Measurements from ENCODE around the gene VCAN. TPM values are rescaled to one million over a fixed set of nuclear protein-coding genes. Genes with fewer than 3 reads are reported as not detected.

VCAN gene
- total and polyA plus RNA-seq, 2 of the 4 experiments (the other 2 are of a cell fraction): 45.3 to 158 TPM

DNA sequence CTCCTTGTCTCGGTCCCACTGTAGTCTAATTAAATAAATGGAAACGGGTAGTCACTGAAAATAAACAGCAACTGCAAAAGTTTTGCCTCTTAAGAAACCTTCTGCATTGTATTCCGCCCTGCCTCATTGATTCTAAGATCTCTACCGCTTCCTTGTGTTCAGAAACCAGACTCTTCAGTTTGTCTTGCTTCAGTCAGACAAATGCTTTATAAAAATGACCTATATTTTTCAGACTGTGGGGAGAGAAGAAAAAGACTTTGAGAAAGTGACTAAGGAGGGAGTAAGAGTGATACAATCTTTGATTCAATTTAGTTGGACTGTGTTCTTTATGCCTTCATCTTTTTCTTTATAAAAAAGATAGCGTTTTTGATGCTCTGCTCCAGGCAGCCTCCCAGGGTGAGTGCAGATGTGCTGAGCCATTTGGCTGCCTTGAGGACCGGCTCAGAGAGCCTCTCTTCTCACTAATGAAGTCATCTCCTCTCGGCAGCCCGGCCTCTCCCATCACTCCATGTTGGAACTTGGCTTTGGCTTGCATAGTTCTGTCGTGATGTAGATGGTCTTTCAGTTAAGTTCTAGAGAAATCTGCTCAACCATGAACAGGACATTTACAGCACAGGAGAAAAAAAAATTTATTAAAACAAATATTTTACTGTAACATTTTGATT lies 4.0 kb upstream of the VCAN start:
- H2BK120ac ChIP-seq (ENCODE audit: low read depth, low read length): no peak overlapping the region
- no peaks in the 10 kb centered on the region for H3K9me1 ChIP-seq (ENCODE audit: insufficient read depth, low read length)
- BruUV-seq (replicated peaks): no TSS peak
- no peak overlapping the region for H2AK9ac ChIP-seq (replicated peaks; ENCODE audit: low read depth, low read length, poor library complexity)
- in situ Hi-C loops (cut with MboI; ENCODE audit: low sequenced_read_pairs) (no loop called here), dilution Hi-C loops (cut with HindIII; ENCODE audit: low sequenced_read_pairs, unreplicated experiment) (no loop called here), intact Hi-C loops (cut with micrococcal nuclease) (no loop called here)
- ATAC-seq (ENCODE audit: low read depth) (peak; percentile 23; the same call in 1 of the 2 replicates), DNase-seq (peak; percentile 65)
- TF ChIP-seq, protein P1, sequence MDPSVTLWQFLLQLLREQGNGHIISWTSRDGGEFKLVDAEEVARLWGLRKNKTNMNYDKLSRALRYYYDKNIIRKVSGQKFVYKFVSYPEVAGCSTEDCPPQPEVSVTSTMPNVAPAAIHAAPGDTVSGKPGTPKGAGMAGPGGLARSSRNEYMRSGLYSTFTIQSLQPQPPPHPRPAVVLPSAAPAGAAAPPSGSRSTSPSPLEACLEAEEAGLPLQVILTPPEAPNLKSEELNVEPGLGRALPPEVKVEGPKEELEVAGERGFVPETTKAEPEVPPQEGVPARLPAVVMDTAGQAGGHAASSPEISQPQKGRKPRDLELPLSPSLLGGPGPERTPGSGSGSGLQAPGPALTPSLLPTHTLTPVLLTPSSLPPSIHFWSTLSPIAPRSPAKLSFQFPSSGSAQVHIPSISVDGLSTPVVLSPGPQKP (IDR thresholded peaks at IDR 0.05; ENCODE audit: borderline replicate concordance, low read depth, low read length): no peak
- TF ChIP-seq CEBPB (IDR thresholded peaks at IDR 0.05; ENCODE audit: low read depth, low read length) (no peak), CHD1 (IDR thresholded peaks at IDR 0.05; ENCODE audit: low read depth, low read length) (no peak), MAFK (IDR thresholded peaks at IDR 0.05; ENCODE audit: low read depth, low read length) (no peak), MAZ (IDR thresholded peaks at IDR 0.05; ENCODE audit: borderline replicate concordance, low read depth, low read length) (no peak), RAD21 (IDR thresholded peaks at IDR 0.05; ENCODE audit: low read length) (no peak), POLR2A (IDR thresholded peaks at IDR 0.05; ENCODE audit: low read depth, low read length) (no peak), SMC3 (IDR thresholded peaks at IDR 0.05; ENCODE audit: low read depth, low read length) (no peak), MXI1 (IDR thresholded peaks at IDR 0.05; ENCODE audit: borderline replicate concordance, low read depth, low read length) (no peak), RCOR1 (IDR thresholded peaks at IDR 0.05; ENCODE audit: insufficient replicate concordance, low read length) (no peak), RFX5 (IDR thresholded peaks at IDR 0.05; ENCODE audit: low read depth, low read length) (no peak), NFE2L2 (IDR thresholded peaks at IDR 0.05; ENCODE audit: low read depth, low read length) (no peak), FOS (IDR thresholded peaks at IDR 0.05; ENCODE audit: low read depth, low read length) (no peak), BHLHE40 (IDR thresholded peaks at IDR 0.05; ENCODE audit: low read depth, low read length) (no peak)
- TF ChIP-seq, protein P2, sequence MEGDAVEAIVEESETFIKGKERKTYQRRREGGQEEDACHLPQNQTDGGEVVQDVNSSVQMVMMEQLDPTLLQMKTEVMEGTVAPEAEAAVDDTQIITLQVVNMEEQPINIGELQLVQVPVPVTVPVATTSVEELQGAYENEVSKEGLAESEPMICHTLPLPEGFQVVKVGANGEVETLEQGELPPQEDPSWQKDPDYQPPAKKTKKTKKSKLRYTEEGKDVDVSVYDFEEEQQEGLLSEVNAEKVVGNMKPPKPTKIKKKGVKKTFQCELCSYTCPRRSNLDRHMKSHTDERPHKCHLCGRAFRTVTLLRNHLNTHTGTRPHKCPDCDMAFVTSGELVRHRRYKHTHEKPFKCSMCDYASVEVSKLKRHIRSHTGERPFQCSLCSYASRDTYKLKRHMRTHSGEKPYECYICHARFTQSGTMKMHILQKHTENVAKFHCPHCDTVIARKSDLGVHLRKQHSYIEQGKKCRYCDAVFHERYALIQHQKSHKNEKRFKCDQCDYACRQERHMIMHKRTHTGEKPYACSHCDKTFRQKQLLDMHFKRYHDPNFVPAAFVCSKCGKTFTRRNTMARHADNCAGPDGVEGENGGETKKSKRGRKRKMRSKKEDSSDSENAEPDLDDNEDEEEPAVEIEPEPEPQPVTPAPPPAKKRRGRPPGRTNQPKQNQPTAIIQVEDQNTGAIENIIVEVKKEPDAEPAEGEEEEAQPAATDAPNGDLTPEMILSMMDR (conservative IDR thresholded peaks at IDR 0.05; ENCODE audit: low read depth, low read length): no peak
- TF ChIP-seq, protein P3, sequence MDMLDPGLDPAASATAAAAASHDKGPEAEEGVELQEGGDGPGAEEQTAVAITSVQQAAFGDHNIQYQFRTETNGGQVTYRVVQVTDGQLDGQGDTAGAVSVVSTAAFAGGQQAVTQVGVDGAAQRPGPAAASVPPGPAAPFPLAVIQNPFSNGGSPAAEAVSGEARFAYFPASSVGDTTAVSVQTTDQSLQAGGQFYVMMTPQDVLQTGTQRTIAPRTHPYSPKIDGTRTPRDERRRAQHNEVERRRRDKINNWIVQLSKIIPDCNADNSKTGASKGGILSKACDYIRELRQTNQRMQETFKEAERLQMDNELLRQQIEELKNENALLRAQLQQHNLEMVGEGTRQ (IDR thresholded peaks at IDR 0.05; ENCODE audit: low read depth, low read length): no peak
- H2BK15ac ChIP-seq (ENCODE audit: low read depth, low read length): no peak overlapping the region
- H3K4me2 ChIP-seq (ENCODE audit: low read depth, low read length): no peak overlapping the region
- WGBS, 2 experiments (ENCODE audit: extremely low coverage in 2 of 2, insufficient read length in 1 of 2): no CpG with 5 or more reads among the region's 9 CpGs
- no peak overlapping the region for H3K23ac ChIP-seq (ENCODE audit: low read depth, low read length)
- H3K27me3 ChIP-seq (ENCODE audit: control insufficient read depth, insufficient read depth, low read length): peaks cover 21% of the 10 kb centered on the region
- H2AFZ ChIP-seq (replicated peaks; ENCODE audit: low read length, poor library complexity): no peak overlapping the region
- no peak overlapping the region for H3K56ac ChIP-seq (ENCODE audit: extremely low read depth, insufficient read depth, low read length)
- H3K4ac ChIP-seq (ENCODE audit: low read depth, low read length): no peak overlapping the region
- H4K91ac ChIP-seq (ENCODE audit: insufficient read depth, low read depth, low read length): no peak overlapping the region
- H3K4me1 ChIP-seq (ENCODE audit: control insufficient read depth, insufficient read depth, low read length): no peaks in the 10 kb centered on the region
- H3K14ac ChIP-seq (replicated peaks; ENCODE audit: low read depth, low read length): no peak overlapping the region
- H2BK20ac ChIP-seq (ENCODE audit: low read depth, low read length): no peak overlapping the region
- H3K36me3 ChIP-seq (ENCODE audit: control insufficient read depth, insufficient read depth, low read length): no peaks in the 10 kb centered on the region
- no peak overlapping the region for H3K27ac ChIP-seq (ENCODE audit: insufficient read depth, low read length)
- H4K20me1 ChIP-seq (ENCODE audit: insufficient read depth, low read length): no peaks in the 10 kb centered on the region
- no peak overlapping the region for H4K8ac ChIP-seq (ENCODE audit: low read depth in 2 of 2, low read length in 2 of 2)
- no peak overlapping the region for H4K5ac ChIP-seq (ENCODE audit: low read depth, low read length)
- no peak overlapping the region for H2BK5ac ChIP-seq (ENCODE audit: low read depth, low read length, poor library complexity, severe bottlenecking)
- H2AK5ac ChIP-seq (ENCODE audit: low read depth, low read length): no peak overlapping the region
- H3K4me3 ChIP-seq (ENCODE audit: insufficient read depth, low read depth, low read length): no peak overlapping the region
- H3K79me1 ChIP-seq (ENCODE audit: low read depth in 1 of 2, low read length in 2 of 2): peaks cover 3 to 7% of the 10 kb centered on the region in 2 experiments; a peak in 1 of 4 replicates
- ChIA-PET POLR2A (ENCODE audit: unreplicated experiment) (no interaction called here), CTCF (no interaction called here)
- no peak overlapping the region for H3K9ac ChIP-seq (ENCODE audit: low read depth, low read length)
- H3K18ac ChIP-seq (ENCODE audit: low read depth, low read length): no peak overlapping the region
- no peaks in the 10 kb centered on the region for H3K9me3 ChIP-seq (ENCODE audit: control insufficient read depth, insufficient read depth, low read length)

All from IMR-90 (cell line).